Neural cell (in vitro differentiated cells): Measurements from ENCODE around the gene PEAR1. TPM values are rescaled to one million over a fixed set of nuclear protein-coding genes. Genes with fewer than 3 reads are reported as not detected.

ENCODE experiments used
- H2AFZ ChIP-seq: fragments of 200-600, 300-800 bp; sonication (generic), shearing (Covaris generic); 2 replicates; pipeline ENCODE4 v1.6.0; 2014; ENCODE audit warnings: low read depth, mild to moderate bottlenecking, antibody characterized with exemption, low read length, moderate library complexity
- H3F3A ChIP-seq: fragments of 200-600 bp; shearing (Covaris generic); 2 replicates; pipeline ENCODE4 v1.6.1; 2016; ENCODE audit warnings: mild to moderate bottlenecking, moderate library complexity, mixed read lengths, antibody characterized with exemption, low read length; ENCODE audit not compliant: insufficient read depth, poor library complexity, severe bottlenecking
- H3K27ac ChIP-seq: fragments of 200-600, 300-800 bp; sonication (generic), shearing (Covaris generic); 2 replicates; pipeline ENCODE4 v1.5.1; 2014; ENCODE audit warnings: mild to moderate bottlenecking, low read length, moderate library complexity
- H3K27me3 ChIP-seq: fragments of 300-800, 200-600 bp; sonication (generic), shearing (Covaris generic); 2 replicates; pipeline ENCODE4 v1.6.0; 2014; ENCODE audit warnings: mild to moderate bottlenecking, low read depth, low read length, moderate library complexity; ENCODE audit not compliant: insufficient read depth
- H3K36me3 ChIP-seq: fragments of 300-800, 200-600 bp; sonication (generic), shearing (Covaris generic); 2 replicates; pipeline ENCODE4 v1.5.1; 2014; ENCODE audit warnings: mild to moderate bottlenecking, antibody characterized with exemption, low read length, moderate library complexity; ENCODE audit not compliant: insufficient read depth
- H3K4me2 ChIP-seq: fragments of 300-800, 200-600 bp; sonication (generic), shearing (Covaris generic); 2 replicates; pipeline ENCODE4 v1.6.0; 2014; ENCODE audit warnings: mild to moderate bottlenecking, low read length
- H3K4me3 ChIP-seq: fragments of 300-800, 200-600 bp; sonication (generic), shearing (Covaris generic); 2 replicates; pipeline ENCODE4 v1.5.1; 2014; ENCODE audit warnings: mild to moderate bottlenecking, low read length, moderate library complexity
- H3K79me2 ChIP-seq: fragments of 200-600 bp; shearing (Covaris generic); replicated peaks from 2 replicates; pipeline ENCODE4 v1.6.0; 2014; ENCODE audit warnings: mild to moderate bottlenecking, low read length, moderate library complexity; ENCODE audit not compliant: insufficient read depth
- H3K9ac ChIP-seq: fragments of 300-800, 200-600 bp; sonication (generic), shearing (Covaris generic); 2 replicates; pipeline ENCODE4 v1.6.1; 2016; ENCODE audit warnings: mild to moderate bottlenecking, low read length, mixed read lengths
- H3K9me2 ChIP-seq: fragments of 200-600 bp; shearing (Covaris generic); 2 replicates; pipeline ENCODE4 v1.6.1; 2016; ENCODE audit warnings: mild to moderate bottlenecking, low read length, mixed read lengths; ENCODE audit not compliant: insufficient read depth
- H3K9me3 ChIP-seq: fragments of 200-600, 300-800 bp; sonication (generic), shearing (Covaris generic); 2 replicates; pipeline ENCODE4 v1.6.1; 2016; ENCODE audit warnings: mild to moderate bottlenecking, mixed run types, low read length, moderate library complexity, mixed read lengths
- H4K20me1 ChIP-seq: fragments of 200-600 bp; shearing (Covaris generic); 2 replicates; pipeline ENCODE4 v1.6.1; 2016; ENCODE audit warnings: mild to moderate bottlenecking, mixed run types; ENCODE audit not compliant: insufficient read depth
- EP300 ChIP-seq: fragments of 450-650 bp; conservative IDR thresholded peaks from 2 replicates; pipeline ENCODE4 v1.6.1; 2014; ENCODE audit warnings: antibody characterized with exemption, mild to moderate bottlenecking, moderate library complexity; ENCODE audit not compliant: poor library complexity, severe bottlenecking
- EZH2 ChIP-seq: fragments of 200-600, 300-800 bp; shearing (Covaris generic), sonication (generic); IDR thresholded peaks from 2 replicates; pipeline ENCODE4 v1.6.1; 2014; ENCODE audit warnings: antibody characterized with exemption, low read length, borderline replicate concordance, mild to moderate bottlenecking; ENCODE audit not compliant: insufficient read depth, poor library complexity, severe bottlenecking
- MXI1 ChIP-seq: fragments of 450-650 bp; conservative IDR thresholded peaks from 2 replicates; pipeline ENCODE4 v1.6.1; 2014; ENCODE audit warnings: antibody characterized with exemption, mild to moderate bottlenecking; ENCODE audit not compliant: poor library complexity, severe bottlenecking
- POLR2AphosphoS5 ChIP-seq: IDR thresholded peaks from 2 replicates; pipeline ENCODE4 v1.6.1; 2012
- RAD21 ChIP-seq: fragments of 450-650 bp; conservative IDR thresholded peaks from 2 replicates; pipeline ENCODE4 v1.6.1; 2014; ENCODE audit warnings: antibody characterized with exemption, mild to moderate bottlenecking, moderate library complexity
- SMC3 ChIP-seq: fragments of 450-650 bp; conservative IDR thresholded peaks from 2 replicates; pipeline ENCODE4 v1.6.1; 2014; ENCODE audit warnings: antibody characterized with exemption, mild to moderate bottlenecking, moderate library complexity; ENCODE audit not compliant: poor library complexity
- TAF1 ChIP-seq: IDR thresholded peaks from 2 replicates; pipeline ENCODE4 v1.6.1; 2012; ENCODE audit warnings: low read depth
- polyA plus RNA-seq: library from polyadenylated mRNA; depleted of rRNA; stranded (reverse); fragments of >200 nt; gene quantifications from 2 replicates; pipeline ENCODE4 v1.2.3, GENCODE V29; 2014
- TF ChIP-seq, protein P1 (sequence below): fragments of 450-650 bp; IDR thresholded peaks from 2 replicates; pipeline ENCODE4 v1.5.1; 2014; ENCODE audit warnings: antibody characterized with exemption, mild to moderate bottlenecking, moderate library complexity; ENCODE audit not compliant: poor library complexity, severe bottlenecking
- TF ChIP-seq, protein P2 (sequence below): IDR thresholded peaks from 2 replicates; pipeline ENCODE4 v1.6.1; 2012; ENCODE audit warnings: borderline replicate concordance

Gene PEAR1
- polyA plus RNA-seq, 1 donor from 2014 or later = not detected

DNA sequence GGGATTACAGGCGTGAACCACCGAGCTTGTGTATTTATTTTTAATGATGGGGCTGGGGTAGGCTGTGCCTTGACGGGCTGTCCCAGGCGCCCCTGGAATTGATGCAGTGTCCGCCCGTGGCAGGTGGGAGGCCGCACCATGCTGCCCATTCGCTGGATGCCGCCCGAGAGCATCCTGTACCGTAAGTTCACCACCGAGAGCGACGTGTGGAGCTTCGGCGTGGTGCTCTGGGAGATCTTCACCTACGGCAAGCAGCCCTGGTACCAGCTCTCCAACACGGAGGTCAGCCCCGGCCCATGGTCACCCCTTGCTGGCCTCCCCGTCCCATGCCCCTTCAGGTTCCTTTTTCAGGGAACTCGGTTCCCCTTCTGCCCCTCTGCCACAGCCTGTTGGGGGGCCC is 13.6 kb upstream of the PEAR1 start:
- no peaks in the 10 kb centered on the region for H3F3A ChIP-seq
- H3K79me2 ChIP-seq = no peaks in the 10 kb centered on the region
- no peak overlapping the region for H2AFZ ChIP-seq
- no peak overlapping the region for H3K27ac ChIP-seq
- no peaks in the 10 kb centered on the region for H3K9me3 ChIP-seq
- H3K4me3 ChIP-seq = no peak overlapping the region
- H4K20me1 ChIP-seq = no peaks in the 10 kb centered on the region
- no peaks in the 10 kb centered on the region for H3K9me2 ChIP-seq
- H3K27me3 ChIP-seq = no peaks in the 10 kb centered on the region
- no peak overlapping the region for H3K4me2 ChIP-seq
- no peak overlapping the region for H3K9ac ChIP-seq
- H3K36me3 ChIP-seq = no peaks in the 10 kb centered on the region
- TF ChIP-seq, protein P1, sequence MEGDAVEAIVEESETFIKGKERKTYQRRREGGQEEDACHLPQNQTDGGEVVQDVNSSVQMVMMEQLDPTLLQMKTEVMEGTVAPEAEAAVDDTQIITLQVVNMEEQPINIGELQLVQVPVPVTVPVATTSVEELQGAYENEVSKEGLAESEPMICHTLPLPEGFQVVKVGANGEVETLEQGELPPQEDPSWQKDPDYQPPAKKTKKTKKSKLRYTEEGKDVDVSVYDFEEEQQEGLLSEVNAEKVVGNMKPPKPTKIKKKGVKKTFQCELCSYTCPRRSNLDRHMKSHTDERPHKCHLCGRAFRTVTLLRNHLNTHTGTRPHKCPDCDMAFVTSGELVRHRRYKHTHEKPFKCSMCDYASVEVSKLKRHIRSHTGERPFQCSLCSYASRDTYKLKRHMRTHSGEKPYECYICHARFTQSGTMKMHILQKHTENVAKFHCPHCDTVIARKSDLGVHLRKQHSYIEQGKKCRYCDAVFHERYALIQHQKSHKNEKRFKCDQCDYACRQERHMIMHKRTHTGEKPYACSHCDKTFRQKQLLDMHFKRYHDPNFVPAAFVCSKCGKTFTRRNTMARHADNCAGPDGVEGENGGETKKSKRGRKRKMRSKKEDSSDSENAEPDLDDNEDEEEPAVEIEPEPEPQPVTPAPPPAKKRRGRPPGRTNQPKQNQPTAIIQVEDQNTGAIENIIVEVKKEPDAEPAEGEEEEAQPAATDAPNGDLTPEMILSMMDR = no peak
- TF ChIP-seq EP300 = no peak
- no peak for TF ChIP-seq SMC3
- no peak for TF ChIP-seq TAF1
- no peak for TF ChIP-seq MXI1
- TF ChIP-seq RAD21 = no peak
- TF ChIP-seq EZH2 = no peak
- TF ChIP-seq, protein P2, sequence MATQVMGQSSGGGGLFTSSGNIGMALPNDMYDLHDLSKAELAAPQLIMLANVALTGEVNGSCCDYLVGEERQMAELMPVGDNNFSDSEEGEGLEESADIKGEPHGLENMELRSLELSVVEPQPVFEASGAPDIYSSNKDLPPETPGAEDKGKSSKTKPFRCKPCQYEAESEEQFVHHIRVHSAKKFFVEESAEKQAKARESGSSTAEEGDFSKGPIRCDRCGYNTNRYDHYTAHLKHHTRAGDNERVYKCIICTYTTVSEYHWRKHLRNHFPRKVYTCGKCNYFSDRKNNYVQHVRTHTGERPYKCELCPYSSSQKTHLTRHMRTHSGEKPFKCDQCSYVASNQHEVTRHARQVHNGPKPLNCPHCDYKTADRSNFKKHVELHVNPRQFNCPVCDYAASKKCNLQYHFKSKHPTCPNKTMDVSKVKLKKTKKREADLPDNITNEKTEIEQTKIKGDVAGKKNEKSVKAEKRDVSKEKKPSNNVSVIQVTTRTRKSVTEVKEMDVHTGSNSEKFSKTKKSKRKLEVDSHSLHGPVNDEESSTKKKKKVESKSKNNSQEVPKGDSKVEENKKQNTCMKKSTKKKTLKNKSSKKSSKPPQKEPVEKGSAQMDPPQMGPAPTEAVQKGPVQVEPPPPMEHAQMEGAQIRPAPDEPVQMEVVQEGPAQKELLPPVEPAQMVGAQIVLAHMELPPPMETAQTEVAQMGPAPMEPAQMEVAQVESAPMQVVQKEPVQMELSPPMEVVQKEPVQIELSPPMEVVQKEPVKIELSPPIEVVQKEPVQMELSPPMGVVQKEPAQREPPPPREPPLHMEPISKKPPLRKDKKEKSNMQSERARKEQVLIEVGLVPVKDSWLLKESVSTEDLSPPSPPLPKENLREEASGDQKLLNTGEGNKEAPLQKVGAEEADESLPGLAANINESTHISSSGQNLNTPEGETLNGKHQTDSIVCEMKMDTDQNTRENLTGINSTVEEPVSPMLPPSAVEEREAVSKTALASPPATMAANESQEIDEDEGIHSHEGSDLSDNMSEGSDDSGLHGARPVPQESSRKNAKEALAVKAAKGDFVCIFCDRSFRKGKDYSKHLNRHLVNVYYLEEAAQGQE = no peak
- TF ChIP-seq POLR2AphosphoS5 = no peak

DNA sequence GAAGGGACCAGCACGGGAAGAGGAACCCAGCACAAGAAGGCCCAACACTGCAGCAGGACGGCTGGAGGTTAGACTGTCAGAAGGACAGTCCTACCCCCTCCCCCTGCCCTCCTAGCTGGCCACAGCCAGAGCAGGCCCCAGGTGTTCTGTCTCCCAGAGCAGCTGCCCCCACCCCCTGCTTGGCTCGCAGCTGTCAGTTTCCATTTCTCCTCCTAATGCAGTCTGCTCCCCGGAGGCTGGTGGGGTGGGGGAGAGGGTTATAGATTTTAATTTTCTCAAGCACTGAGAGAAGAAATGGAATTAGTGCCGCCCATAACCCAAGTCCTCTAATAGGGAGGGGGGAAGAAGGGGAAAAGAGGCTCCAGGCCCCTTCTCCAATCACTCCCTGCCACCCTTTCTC is 13.0 kb upstream of the PEAR1 start:
- Histone ChIP-seq H3K9ac (no peak overlapping the region), H3K4me2 (no peak overlapping the region), H4K20me1 (no peaks in the 10 kb centered on the region), H3K27ac (no peak overlapping the region), H3K27me3 (no peaks in the 10 kb centered on the region), H3K36me3 (no peaks in the 10 kb centered on the region), H3K79me2 (no peaks in the 10 kb centered on the region), H3K9me2 (no peaks in the 10 kb centered on the region), H2AFZ (no peak overlapping the region), H3K4me3 (no peak overlapping the region), H3K9me3 (no peaks in the 10 kb centered on the region), H3F3A (no peaks in the 10 kb centered on the region)
- no peak for TF ChIP-seq POLR2AphosphoS5
- TF ChIP-seq SMC3 = no peak
- no peak for TF ChIP-seq EP300
- TF ChIP-seq EZH2 = no peak
- no peak for TF ChIP-seq RAD21
- TF ChIP-seq, protein P2 = no peak
- no peak for TF ChIP-seq MXI1
- TF ChIP-seq, protein P1 = no peak
- TF ChIP-seq TAF1 = no peak
